ENCODE measurements around the gene ANKRD11. TPM values are rescaled to one million over a fixed set of nuclear protein-coding genes. Genes with fewer than 3 reads are reported as not detected.
"Not testable (repeated sequence)": the region's sequence is repeated elsewhere in the genome, so short reads cannot be mapped to it uniquely, and the experiment has no call there.

The ANKRD11 gene
- polyA plus RNA-seq, 3 donors = 3.2 to 62.4 (median 5.4) TPM

- intact Hi-C loops (cut with micrococcal nuclease) = loop anchor here (5.0 kb wide), 2 partner anchors 173 to 223 kb away; partner anchors contain the start of gene SPG7 (in 1 of the 2)
- H3K4me2 ChIP-seq (replicated peaks; ENCODE audit: extremely low read depth, low read length, poor library complexity, severe bottlenecking) = no peak overlapping the region
- Mint-ChIP-seq H3K4me1 (peaks cover 52% of the 10 kb centered on the region), H3K27me3 (ENCODE audit: low read depth in 3 of 3) (no peaks in the 10 kb centered on the region), H3K9me3 (no peaks in the 10 kb centered on the region), H3K36me3 (peaks cover 2% of the 10 kb centered on the region in 2 donors), H3K27ac (peak overlapping the region in 6 of 7 donors; percentile 45 to 85 (median 66)), H3K4me3 (no peak overlapping the region)
- no peak overlapping the region for H3K4me3 ChIP-seq (replicated peaks in 1 of 3; ENCODE audit: low read depth in 2 of 3, low read length in 3 of 3)
- WGBS (ENCODE audit: insufficient coverage) = 83% methylated on average over 1 of the region's 2 CpGs
- H4K20me1 ChIP-seq (ENCODE audit: insufficient read depth, low read length) = peaks cover 100% of the 10 kb centered on the region
- no peak for TF ChIP-seq CTCF (IDR thresholded peaks at IDR 0.05)
- no peak overlapping the region for H2AFZ ChIP-seq (ENCODE audit: insufficient read depth, low read depth, low read length, poor library complexity, severe bottlenecking)
- H3K36me3 ChIP-seq (replicated peaks in 1 of 2; ENCODE audit: control insufficient read depth in 1 of 2, insufficient read depth in 2 of 2, low read length in 2 of 2) = peaks cover 0 to under 1% of the 10 kb centered on the region in 2 donors
- no peak for DNase-seq
- no peaks in the 10 kb centered on the region for H3K27me3 ChIP-seq (ENCODE audit: control insufficient read depth in 2 of 2, insufficient read depth in 2 of 2, low read length in 2 of 2)
- no peak overlapping the region for H3K9ac ChIP-seq (ENCODE audit: insufficient read depth, low read length, poor library complexity, severe bottlenecking)
- H3K27ac ChIP-seq (ENCODE audit: low read depth in 1 of 2, low read length in 2 of 2) = peak overlapping the region in 1 of 2 donors; percentile 62
- peaks cover 99% of the 10 kb centered on the region for H3K79me2 ChIP-seq (ENCODE audit: insufficient read depth, low read length)
- H3K4me1 ChIP-seq (ENCODE audit: control insufficient read depth in 1 of 2, insufficient read depth in 2 of 2, low read length in 2 of 2) = peaks cover 33 to 40% of the 10 kb centered on the region in 2 donors
- H3K9me3 ChIP-seq (replicated peaks in 1 of 2; ENCODE audit: control insufficient read depth in 1 of 2, insufficient read depth in 1 of 2, low read length in 2 of 2) = no peaks in the 10 kb centered on the region
Measured at GRCh38 chr16:89334050-89334449, 156.3 kb downstream of the ANKRD11 start.

- H3K79me2 ChIP-seq (ENCODE audit: insufficient read depth, low read length) = peaks cover 99% of the 10 kb centered on the region
- not testable (repeated sequence) for H3K9ac ChIP-seq (ENCODE audit: insufficient read depth, low read length, poor library complexity, severe bottlenecking); H3K36me3 ChIP-seq (replicated peaks in 1 of 2; ENCODE audit: control insufficient read depth in 1 of 2, insufficient read depth in 2 of 2, low read length in 2 of 2); H3K4me3 Mint-ChIP-seq; H3K9me3 ChIP-seq (replicated peaks in 1 of 2; ENCODE audit: control insufficient read depth in 1 of 2, insufficient read depth in 1 of 2, low read length in 2 of 2); H3K4me2 ChIP-seq (replicated peaks; ENCODE audit: extremely low read depth, low read length, poor library complexity, severe bottlenecking); H2AFZ ChIP-seq (ENCODE audit: insufficient read depth, low read depth, low read length, poor library complexity, severe bottlenecking); H3K27me3 Mint-ChIP-seq (ENCODE audit: low read depth in 3 of 3); H3K27me3 ChIP-seq (ENCODE audit: control insufficient read depth in 2 of 2, insufficient read depth in 2 of 2, low read length in 2 of 2); H3K36me3 Mint-ChIP-seq; H3K9me3 Mint-ChIP-seq; H3K4me3 ChIP-seq (replicated peaks in 1 of 3; ENCODE audit: low read depth in 2 of 3, low read length in 3 of 3)
- TF ChIP-seq CTCF (IDR thresholded peaks at IDR 0.05) = peak; percentile 38
- intact Hi-C loops (cut with micrococcal nuclease) = loop anchor here (5.0 kb wide), 2 partner anchors 174 to 224 kb away; partner anchors contain the start of gene SPG7 (in 1 of the 2)
- 70% methylated on average over 7 of the region's 13 CpGs for WGBS (ENCODE audit: insufficient coverage)
- peaks cover 52% of the 10 kb centered on the region for H3K4me1 Mint-ChIP-seq
- H3K27ac Mint-ChIP-seq = peak overlapping the region in 3 of 7 donors; percentile 10 to 64 (median 45)
- H4K20me1 ChIP-seq (ENCODE audit: insufficient read depth, low read length) = peaks cover 100% of the 10 kb centered on the region
- peaks cover 33 to 46% of the 10 kb centered on the region in 2 donors for H3K4me1 ChIP-seq (ENCODE audit: control insufficient read depth in 1 of 2, insufficient read depth in 2 of 2, low read length in 2 of 2)
- peak in 2 of 3 donors; percentile 25 to 26 for DNase-seq
- H3K27ac ChIP-seq (ENCODE audit: low read depth in 1 of 2, low read length in 2 of 2) = peak overlapping the region in 1 of 2 donors; percentile 62
Measured at GRCh38 chr16:89333401-89334001, 156.9 kb downstream of the ANKRD11 start.

Data from CD14-positive monocyte (primary cell).